Measurements from ENCODE around the gene WAC.
"Not testable (repeated sequence)": the region's sequence is repeated elsewhere in the genome, so short reads cannot be mapped to it uniquely, and the experiment has no call there.

- not testable (repeated sequence) for TF ChIP-seq ZNF644 (tag; IDR thresholded peaks at IDR 0.05; ENCODE audit: low read depth); ESRRA (IDR thresholded peaks at IDR 0.05; ENCODE audit: borderline replicate concordance, low read depth); SAFB2 (IDR thresholded peaks at IDR 0.05; ENCODE audit: borderline replicate concordance, low read depth, low read length, severe bottlenecking)
These were observed 12.1 kb upstream of the WAC start for GRCh38 chr10:28520828-28521227.

All from K562 (cell line).